GM18499 (cell line): ENCODE results near the gene ANTKMT.

Experiments
- ATAC-seq: cut with Tn5 transposase; IDR thresholded peaks from one replicate; pipeline ENCODE4 v1.9.1; 2021; ENCODE audit warnings: moderate number of reproducible peaks; ENCODE audit not compliant: insufficient read depth, unreplicated experiment

The ANTKMT gene

DNA sequence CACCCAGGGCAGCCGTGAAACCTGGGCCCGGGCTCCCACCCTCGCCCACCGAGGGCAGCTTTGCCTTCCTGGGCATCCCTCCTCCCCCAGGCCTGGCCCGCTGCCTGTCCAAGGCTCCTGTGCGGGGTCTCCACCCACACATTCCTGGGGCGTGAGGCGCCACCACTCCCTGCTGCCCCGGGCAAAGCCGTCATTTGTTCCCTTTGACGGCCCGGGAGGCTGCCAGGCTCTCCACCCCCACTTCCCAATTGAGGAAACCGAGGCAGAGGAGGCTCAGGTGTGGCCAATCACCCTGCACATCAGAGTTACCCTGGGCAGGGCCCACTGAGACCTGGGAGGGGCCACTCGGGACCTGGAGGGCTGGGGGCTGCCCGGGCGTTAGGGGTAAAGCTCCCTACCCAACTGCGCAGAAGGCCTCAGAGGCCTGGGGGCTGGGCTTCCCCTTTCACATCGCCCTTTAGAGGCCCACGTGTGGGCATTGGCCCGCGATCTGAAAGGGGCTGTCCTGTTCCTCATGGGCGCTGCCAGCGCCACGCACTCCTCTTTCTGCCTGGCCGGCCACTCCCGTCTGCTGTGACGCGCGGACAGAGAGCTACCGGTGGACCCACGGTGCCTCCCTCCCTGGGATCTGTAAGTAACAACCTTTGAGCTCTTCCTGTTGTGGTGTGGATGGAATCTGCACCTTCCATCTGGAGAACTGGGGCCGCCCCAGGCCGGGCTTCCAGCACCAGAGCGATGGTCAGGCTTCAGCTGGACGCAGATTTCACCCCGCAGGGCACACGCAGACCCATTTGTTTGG, 39.8 kb downstream of the ANTKMT start, which contains the start of gene MSLN:
Gene MSLN (plus strand): TSS at position 190 of the 799 bp plus-strand sequence. CDS start 1,947 bp downstream, outside the sequence.
- ATAC-seq: no peak

- no peak for ATAC-seq
Measured at GRCh38 chr16:761625-762513, 40.9 kb downstream of the ANTKMT start.

GRCh38 chr16:762595-763268, 41.8 kb downstream of the ANTKMT start:
- ATAC-seq: no peak

GRCh38 chr16:763369-764183, 42.6 kb downstream of the ANTKMT start:
- no peak for ATAC-seq

DNA sequence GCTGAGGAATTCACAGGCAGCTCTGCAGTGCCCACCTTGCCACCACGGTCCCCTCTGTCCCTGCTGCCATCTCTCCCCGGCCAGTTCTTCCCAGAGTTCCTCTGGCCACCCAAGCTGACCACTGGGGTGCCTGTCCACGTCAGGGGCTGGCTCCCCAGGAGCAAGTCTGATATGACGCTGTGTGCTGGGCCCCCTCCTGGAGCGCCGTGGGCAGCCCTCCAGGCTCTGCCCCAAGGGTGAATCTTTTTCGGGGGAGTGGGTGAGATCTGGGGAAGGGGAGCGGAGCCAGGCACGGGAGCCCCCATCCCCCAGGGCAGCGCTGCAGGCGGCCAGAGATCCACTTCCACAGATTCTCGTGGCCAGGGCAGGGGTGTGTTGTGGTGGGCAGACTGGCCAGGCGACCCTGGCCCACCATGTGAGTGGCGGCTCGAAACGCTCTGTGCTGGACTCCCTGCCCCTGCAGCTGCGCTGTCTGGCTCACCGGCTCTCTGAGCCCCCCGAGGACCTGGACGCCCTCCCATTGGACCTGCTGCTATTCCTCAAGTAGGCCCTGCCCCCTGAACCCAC, 43.3 kb downstream of the ANTKMT start:
- no peak for ATAC-seq

DNA sequence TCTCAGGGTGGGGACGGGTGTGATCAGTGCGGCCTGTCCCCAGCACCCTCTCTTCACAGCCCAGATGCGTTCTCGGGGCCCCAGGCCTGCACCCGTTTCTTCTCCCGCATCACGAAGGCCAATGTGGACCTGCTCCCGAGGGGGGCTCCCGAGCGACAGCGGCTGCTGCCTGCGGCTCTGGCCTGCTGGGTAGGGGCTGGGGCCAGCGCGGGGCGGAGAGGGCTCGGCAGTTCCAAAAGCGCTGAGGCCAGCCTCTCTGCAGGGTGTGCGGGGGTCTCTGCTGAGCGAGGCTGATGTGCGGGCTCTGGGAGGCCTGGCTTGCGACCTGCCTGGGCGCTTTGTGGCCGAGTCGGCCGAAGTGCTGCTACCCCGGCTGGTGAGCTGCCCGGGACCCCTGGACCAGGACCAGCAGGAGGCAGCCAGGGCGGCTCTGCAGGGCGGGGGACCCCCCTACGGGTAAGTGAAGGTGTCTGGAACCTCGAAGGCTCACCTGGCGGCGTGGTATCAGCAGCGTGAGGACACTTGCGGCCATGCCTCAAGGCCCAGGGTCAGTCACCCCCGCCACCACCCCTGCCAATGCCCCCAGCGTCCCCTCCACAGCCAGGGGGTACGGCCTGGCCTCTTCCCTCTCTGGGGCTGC, 44.0 kb downstream of the ANTKMT start:
- ATAC-seq: no peak

DNA sequence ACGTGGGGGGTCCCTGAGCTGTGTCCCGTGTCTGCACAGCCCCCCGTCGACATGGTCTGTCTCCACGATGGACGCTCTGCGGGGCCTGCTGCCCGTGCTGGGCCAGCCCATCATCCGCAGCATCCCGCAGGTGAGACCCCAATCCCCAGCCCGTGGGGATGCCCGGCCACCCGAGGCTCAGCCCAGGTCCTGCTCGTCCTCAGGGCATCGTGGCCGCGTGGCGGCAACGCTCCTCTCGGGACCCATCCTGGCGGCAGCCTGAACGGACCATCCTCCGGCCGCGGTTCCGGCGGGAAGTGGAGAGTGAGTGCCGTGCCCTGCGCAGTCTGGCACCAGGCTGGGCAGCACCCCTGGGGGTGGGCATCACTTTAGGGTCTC, 44.5 kb downstream of the ANTKMT start:
- ATAC-seq: no peak

DNA sequence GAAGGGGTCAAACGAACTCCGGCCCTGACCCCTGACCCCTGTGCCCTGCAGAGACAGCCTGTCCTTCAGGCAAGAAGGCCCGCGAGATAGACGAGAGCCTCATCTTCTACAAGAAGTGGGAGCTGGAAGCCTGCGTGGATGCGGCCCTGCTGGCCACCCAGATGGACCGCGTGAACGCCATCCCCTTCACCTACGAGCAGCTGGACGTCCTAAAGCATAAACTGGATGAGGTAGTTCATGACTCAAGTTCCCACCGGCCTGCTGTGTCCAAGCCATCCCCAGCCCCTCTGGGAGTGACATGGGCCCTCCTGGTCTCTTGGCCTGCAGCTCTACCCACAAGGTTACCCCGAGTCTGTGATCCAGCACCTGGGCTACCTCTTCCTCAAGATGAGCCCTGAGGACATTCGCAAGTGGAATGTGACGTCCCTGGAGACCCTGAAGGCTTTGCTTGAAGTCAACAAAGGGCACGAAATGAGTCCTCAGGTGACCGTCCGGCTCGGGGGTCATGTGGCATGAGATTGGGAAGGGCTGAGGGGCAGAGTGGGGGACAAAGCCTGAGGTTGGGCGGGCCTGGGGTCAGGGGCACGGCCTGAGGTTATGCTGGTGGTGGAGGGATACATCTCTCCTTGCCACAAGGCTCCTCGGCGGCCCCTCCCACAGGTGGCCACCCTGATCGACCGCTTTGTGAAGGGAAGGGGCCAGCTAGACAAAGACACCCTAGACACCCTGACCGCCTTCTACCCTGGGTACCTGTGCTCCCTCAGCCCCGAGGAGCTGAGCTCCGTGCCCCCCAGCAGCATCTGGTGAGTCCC, 45.3 kb downstream of the ANTKMT start:
- no peak for ATAC-seq

- no peak for ATAC-seq
Measured at GRCh38 chr16:766820-767640, 46.1 kb downstream of the ANTKMT start.

GRCh38 chr16:767743-768235, 46.8 kb downstream of the ANTKMT start:
- ATAC-seq: no peak

GRCh38 chr16:768428-768827, 47.5 kb downstream of the ANTKMT start:
- no peak for ATAC-seq

DNA sequence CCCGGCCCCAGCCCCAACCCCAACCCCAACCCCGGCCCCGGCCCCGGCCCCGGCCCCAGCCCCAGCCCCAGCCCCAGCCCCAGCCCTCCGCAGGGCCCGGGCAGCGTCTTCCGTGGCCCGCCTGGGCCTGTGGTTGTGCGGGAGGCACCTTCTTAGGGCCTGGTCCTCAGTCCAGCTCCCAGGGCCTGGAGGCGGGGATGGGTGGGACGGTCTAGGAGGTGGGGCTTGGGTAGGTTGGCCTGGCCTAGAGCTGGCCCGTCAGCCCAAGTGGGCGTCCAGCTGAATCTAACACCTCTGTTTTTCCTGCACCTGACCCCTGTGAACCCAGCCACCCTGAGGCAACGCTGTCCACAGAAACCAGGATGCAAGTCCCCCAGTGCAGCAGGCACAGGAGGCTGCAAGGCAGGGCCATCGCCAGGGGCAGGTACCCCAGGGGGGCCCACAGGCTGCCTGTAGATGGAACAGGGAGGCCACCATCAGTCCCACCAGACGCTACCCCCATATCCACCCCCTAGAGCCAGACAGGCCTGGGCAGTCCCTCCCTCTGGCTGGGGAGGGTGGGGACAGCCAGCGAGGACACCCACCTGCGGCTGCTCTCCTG, 48.3 kb downstream of the ANTKMT start:
- no peak for ATAC-seq

- ATAC-seq: no peak
Measured at GRCh38 chr16:769934-770333, 49.0 kb downstream of the ANTKMT start.

DNA sequence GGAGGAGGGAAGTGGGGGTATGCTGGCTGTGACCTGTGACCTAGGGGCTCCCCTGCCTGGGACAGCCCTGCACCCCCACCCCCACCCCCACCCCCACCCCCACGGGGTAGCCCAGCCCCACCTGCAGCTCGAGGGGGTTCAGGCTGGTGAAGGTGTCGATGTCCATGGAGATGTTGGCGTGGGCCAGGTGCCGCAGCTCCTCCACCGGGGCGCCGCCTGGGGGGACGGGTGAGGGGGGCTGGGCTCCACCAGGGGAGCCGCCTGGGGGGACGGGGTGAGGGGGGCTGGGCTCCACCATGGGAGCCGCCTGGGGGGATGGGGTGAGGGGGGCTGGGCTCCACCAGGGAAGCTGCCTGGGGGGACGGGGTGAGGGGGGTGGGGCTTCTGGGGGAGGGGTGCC, 49.5 kb downstream of the ANTKMT start:
- no peak for ATAC-seq
